Esophagus (tissue), 2 donors: Measurements from ENCODE around the gene LHFPL6. TPM values are rescaled to one million over a fixed set of nuclear protein-coding genes. Genes with fewer than 3 reads are reported as not detected.

Experiments
- H3K27ac ChIP-seq, 2 donors: one replicate each; pipeline ENCODE4 v1.5.1; 2013; ENCODE audit warnings: low read depth in 2 of 2, mild to moderate bottlenecking in 2 of 2, inconsistent platforms in 1 of 2, low read length in 1 of 2, moderate library complexity in 1 of 2
- H3K27me3 ChIP-seq, 2 donors: one replicate each; pipeline ENCODE4 v1.6.1; 2013; ENCODE audit warnings: low read length in 2 of 2, control low read depth in 1 of 2, mild to moderate bottlenecking in 1 of 2; ENCODE audit not compliant: insufficient read depth in 2 of 2, control insufficient read depth in 1 of 2
- H3K36me3 ChIP-seq, 2 donors: one replicate each; pipeline ENCODE4 v1.6.1; 2013; ENCODE audit warnings: low read length in 1 of 2; ENCODE audit not compliant: control insufficient read depth in 2 of 2, insufficient read depth in 2 of 2
- H3K4me1 ChIP-seq, 2 donors: one replicate each; pipeline ENCODE4 v1.6.1; 2013; ENCODE audit warnings: low read length in 1 of 2; ENCODE audit not compliant: control insufficient read depth in 2 of 2, insufficient read depth in 2 of 2
- H3K4me3 ChIP-seq, 2 donors: one replicate each; pipeline ENCODE4 v1.5.1; 2013; ENCODE audit warnings: low read length in 2 of 2, mild to moderate bottlenecking in 2 of 2, low read depth in 1 of 2, moderate library complexity in 1 of 2
- H3K9me3 ChIP-seq, 2 donors: one replicate each; pipeline ENCODE4 v1.6.1; 2013; ENCODE audit warnings: mild to moderate bottlenecking in 2 of 2, low read depth in 1 of 2, low read length in 1 of 2, moderate library complexity in 1 of 2; ENCODE audit not compliant: control insufficient read depth in 2 of 2, insufficient read depth in 1 of 2
- WGBS, 2 donors: extraction: QIAGEN DNeasy Blood & Tissue Kit; methylation state at CpG; one replicate each; pipeline ENCODE4 v1.1.7; 2013; 5-methylcytosine and 5-hydroxymethylcytosine counted together
- polyA plus RNA-seq, 2 donors: library from polyadenylated mRNA; stranded (reverse); fragments of 200-250 nt; gene quantifications; one replicate each; pipeline ENCODE4 v1.2.3, GENCODE V29; 2013
- donor health status: healthy with polysubstance abuse.
- donor health status: Bipolar disorder and iron deficiency.

LHFPL6 gene
- polyA plus RNA-seq, 2 donors, result 2.6 to 11.2 TPM

GRCh38 chr13:39506559-39507390 is 96.2 kb downstream of the LHFPL6 start:
- WGBS, 2 donors, result 32 to 46% methylated on average over 7 of the region's 7 CpGs
- H3K9me3 ChIP-seq, result no peaks in the 10 kb centered on the region
- H3K36me3 ChIP-seq, result no peaks in the 10 kb centered on the region
- no peaks in the 10 kb centered on the region for H3K27me3 ChIP-seq
- H3K4me3 ChIP-seq, result no peak overlapping the region
- H3K4me1 ChIP-seq, result no peaks in the 10 kb centered on the region
- no peak overlapping the region for H3K27ac ChIP-seq

GRCh38 chr13:39505151-39505550 is 97.8 kb downstream of the LHFPL6 start:
- Histone ChIP-seq H3K4me3 (no peak overlapping the region), H3K27me3 (no peaks in the 10 kb centered on the region), H3K36me3 (no peaks in the 10 kb centered on the region), H3K27ac (no peak overlapping the region), H3K9me3 (no peaks in the 10 kb centered on the region), H3K4me1 (no peaks in the 10 kb centered on the region)
- 83 to 84% methylated on average over 5 of the region's 5 CpGs for WGBS, 2 donors

GRCh38 chr13:39503048-39503447 is 99.9 kb downstream of the LHFPL6 start:
- no peaks in the 10 kb centered on the region for H3K9me3 ChIP-seq
- H3K27me3 ChIP-seq, result no peaks in the 10 kb centered on the region
- H3K4me3 ChIP-seq, result no peak overlapping the region
- H3K27ac ChIP-seq, result no peak overlapping the region
- WGBS, 2 donors, result 91 to 92% methylated on average over 3 of the region's 3 CpGs
- no peaks in the 10 kb centered on the region for H3K4me1 ChIP-seq
- no peaks in the 10 kb centered on the region for H3K36me3 ChIP-seq

- Histone ChIP-seq H3K9me3 (no peaks in the 10 kb centered on the region), H3K4me3 (no peak overlapping the region), H3K36me3 (no peaks in the 10 kb centered on the region), H3K4me1 (no peaks in the 10 kb centered on the region), H3K27ac (no peak overlapping the region), H3K27me3 (no peaks in the 10 kb centered on the region)
- 73 to 84% methylated on average over 3 of the region's 3 CpGs for WGBS, 2 donors
Measured at GRCh38 chr13:39501702-39502324, 101.2 kb downstream of the LHFPL6 start.

- H3K9me3 ChIP-seq, result no peaks in the 10 kb centered on the region
- no peaks in the 10 kb centered on the region for H3K27me3 ChIP-seq
- H3K4me1 ChIP-seq, result peaks cover 0 to 2% of the 10 kb centered on the region in 2 donors
- WGBS, 2 donors, result 33 to 53% methylated on average over 3 of the region's 3 CpGs
- H3K36me3 ChIP-seq, result no peaks in the 10 kb centered on the region
- no peak overlapping the region for H3K4me3 ChIP-seq
- no peak overlapping the region for H3K27ac ChIP-seq
Measured at GRCh38 chr13:39499604-39500003, 103.4 kb downstream of the LHFPL6 start.

GRCh38 chr13:39498471-39499114 is 104.4 kb downstream of the LHFPL6 start:
- no peak overlapping the region for H3K27ac ChIP-seq
- H3K4me3 ChIP-seq, result no peak overlapping the region
- no peaks in the 10 kb centered on the region for H3K36me3 ChIP-seq
- peaks cover 0 to 2% of the 10 kb centered on the region in 2 donors for H3K4me1 ChIP-seq
- H3K9me3 ChIP-seq, result no peaks in the 10 kb centered on the region
- H3K27me3 ChIP-seq, result no peaks in the 10 kb centered on the region
- 86 to 89% methylated on average over 9 of the region's 9 CpGs for WGBS, 2 donors

GRCh38 chr13:39496506-39496905 is 106.5 kb downstream of the LHFPL6 start:
- Histone ChIP-seq H3K4me3 (no peak overlapping the region), H3K9me3 (no peaks in the 10 kb centered on the region), H3K27ac (no peak overlapping the region), H3K4me1 (peaks cover 0 to 2% of the 10 kb centered on the region in 2 donors), H3K36me3 (no peaks in the 10 kb centered on the region), H3K27me3 (no peaks in the 10 kb centered on the region)

- Histone ChIP-seq H3K9me3 (no peaks in the 10 kb centered on the region), H3K4me1 (peaks cover 0 to 2% of the 10 kb centered on the region in 2 donors), H3K27ac (no peak overlapping the region), H3K4me3 (no peak overlapping the region), H3K27me3 (no peaks in the 10 kb centered on the region), H3K36me3 (no peaks in the 10 kb centered on the region)
- WGBS, 2 donors, result 72 to 75% methylated on average over 3 of the region's 3 CpGs
Measured at GRCh38 chr13:39494633-39495032, 108.4 kb downstream of the LHFPL6 start.

- Histone ChIP-seq H3K27ac (no peak overlapping the region), H3K9me3 (no peaks in the 10 kb centered on the region), H3K36me3 (no peaks in the 10 kb centered on the region), H3K4me3 (no peak overlapping the region), H3K27me3 (no peaks in the 10 kb centered on the region), H3K4me1 (peaks cover 0 to 2% of the 10 kb centered on the region in 2 donors)
- WGBS, 2 donors, result 59 to 61% methylated on average over 3 of the region's 3 CpGs
Measured at GRCh38 chr13:39494006-39494405, 109.0 kb downstream of the LHFPL6 start.
